Panc1 (cell line): Measurements from ENCODE around the gene DUSP9. TPM values are rescaled to one million over a fixed set of nuclear protein-coding genes. Genes with fewer than 3 reads are reported as not detected.

Source experiments
- ATAC-seq: fragments of 200-7000 bp; cut with Tn5 transposase; 2 replicates; pipeline ENCODE4 v1.9.1; 2020; ENCODE audit warnings: mild to moderate bottlenecking, moderate library complexity
- BruUV-seq: library from RNA; stranded (reverse); fragments of 400-500 nt; replicated peaks from 2 replicates; lab custom pipeline; 2021; lab: Mats Ljungman, UMichigan
- CTCF ChIA-PET: fragments of 300-600 bp; sonication (Branson Sonifier 250); formaldehyde crosslinking; loops from one replicate; lab custom pipeline; 2022; ENCODE audit warnings: antibody characterized with exemption; lab: Charles Lee
- POLR2A ChIA-PET: fragments of 300-600 bp; sonication (Branson Sonifier 250); formaldehyde crosslinking; loops from one replicate; lab custom pipeline; 2022; ENCODE audit warnings: antibody characterized with exemption; lab: Charles Lee
- DNase-seq: peaks from one replicate; pipeline ENCODE4 v3.0.0-alpha.2; 2010; ENCODE audit warnings: low read depth, low spot score
- H3K27ac ChIP-seq: 2 replicates; pipeline ENCODE4 v1.5.1; 2011; ENCODE audit warnings: mild to moderate bottlenecking, low read length, inconsistent platforms
- H3K27me3 ChIP-seq: fragments of 200-500 bp; sonication (Bioruptor generic); 2 replicates; pipeline ENCODE4 v1.6.0; 2014; ENCODE audit warnings: low read length, inconsistent platforms; ENCODE audit not compliant: control insufficient read depth, insufficient read depth
- H3K36me3 ChIP-seq: fragments of 200-500 bp; sonication (Bioruptor generic); 2 replicates; pipeline ENCODE4 v1.5.1; 2014; ENCODE audit warnings: inconsistent platforms, mild to moderate bottlenecking, low read length, moderate library complexity; ENCODE audit not compliant: control insufficient read depth, insufficient read depth
- H3K4me1 ChIP-seq: 2 replicates; pipeline ENCODE4 v1.5.1; 2011; ENCODE audit warnings: inconsistent platforms, mild to moderate bottlenecking, low read length, moderate library complexity; ENCODE audit not compliant: control insufficient read depth, insufficient read depth
- H3K4me3 ChIP-seq, 2 experiments: 2 replicates each; pipeline ENCODE4 v1.5.1; 2011 to 2012; ENCODE audit warnings: low read depth in 2 of 2, low read length in 2 of 2, mild to moderate bottlenecking in 2 of 2, inconsistent platforms in 1 of 2, moderate library complexity in 1 of 2
- H3K9me3 ChIP-seq: fragments of 200-500 bp; sonication (Bioruptor generic); 2 replicates; pipeline ENCODE4 v1.5.1; 2014; ENCODE audit warnings: low read depth, mild to moderate bottlenecking, inconsistent platforms, low read length, moderate library complexity; ENCODE audit not compliant: control insufficient read depth, insufficient read depth
- POLR2AphosphoS5 ChIP-seq: IDR thresholded peaks from 2 replicates; pipeline ENCODE4 v1.6.1; 2012; ENCODE audit warnings: mild to moderate bottlenecking, low read depth, low read length, moderate library complexity
- SIN3A ChIP-seq: IDR thresholded peaks from 2 replicates; pipeline ENCODE4 v1.6.1; 2012; ENCODE audit warnings: low read depth, mild to moderate bottlenecking, low read length, moderate library complexity, borderline replicate concordance; ENCODE audit not compliant: insufficient read depth
- TCF7L2 ChIP-seq: IDR thresholded peaks from 2 replicates; pipeline ENCODE4 v1.6.1; 2011; ENCODE audit warnings: mild to moderate bottlenecking, low read depth, low read length, inconsistent platforms
- in situ Hi-C: cut with HindIII; loops from 2 replicates; pipeline ENCODE4 v1.10.0; 2016; ENCODE audit warnings: low sequenced_read_pairs, low pct_unique_long_range_greater_than_20kb
- intact Hi-C: fragments of 100-400 bp; cut with micrococcal nuclease; formaldehyde crosslinking; loops from one replicate; pipeline ENCODE4 v1.10.0; 2022; ENCODE audit not compliant: unreplicated experiment
- total RNA-seq: library from RNA; stranded (reverse); gene quantifications from one replicate; pipeline ENCODE4 v1.2.1, GENCODE V29; 2021; ENCODE audit not compliant: unreplicated experiment
- TF ChIP-seq, protein P1 (sequence below), 2 experiments: IDR thresholded peaks; 2 replicates each; pipeline ENCODE4 v1.6.1; 2011 to 2012; ENCODE audit warnings: low read depth in 2 of 2, control low read depth in 1 of 2, low read length in 1 of 2, mild to moderate bottlenecking in 1 of 2, moderate library complexity in 1 of 2; ENCODE audit not compliant: insufficient read depth in 1 of 2
- TF ChIP-seq, protein P2 (sequence below): fragments of 450-650 bp; IDR thresholded peaks from 2 replicates; pipeline ENCODE4 v1.5.1; 2017; ENCODE audit warnings: mild to moderate bottlenecking

Gene DUSP9
- total RNA-seq, 1 experiment from 2014 or later = 7.1 TPM

DNA sequence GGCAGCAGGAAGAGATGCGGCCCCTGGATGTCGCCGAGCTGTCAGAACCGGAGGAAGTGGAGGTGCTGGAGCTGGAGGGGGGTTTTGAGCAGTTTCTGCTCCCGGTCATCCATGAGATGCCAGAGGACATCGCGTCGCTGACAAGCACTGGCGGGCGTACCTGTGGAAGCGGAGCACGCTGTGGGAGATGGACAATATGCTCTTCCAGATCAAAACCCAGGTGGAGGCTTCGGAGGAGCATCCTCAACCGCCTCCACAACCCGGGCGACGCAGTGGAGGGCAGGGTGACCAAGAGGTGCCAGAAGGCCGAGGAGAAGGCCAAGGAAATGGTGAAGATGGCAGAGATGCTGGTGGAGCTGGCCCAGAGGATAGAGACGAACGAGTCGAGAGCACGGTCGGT, 40.5 kb upstream of the DUSP9 start:
- CTCF ChIA-PET = no interaction called here
- Histone ChIP-seq H3K4me3 (no peak overlapping the region), H3K27ac (no peak overlapping the region), H3K36me3 (no peaks in the 10 kb centered on the region), H3K9me3 (no peaks in the 10 kb centered on the region), H3K27me3 (no peaks in the 10 kb centered on the region), H3K4me1 (no peaks in the 10 kb centered on the region)
- POLR2A ChIA-PET = no interaction called here
- TF ChIP-seq TCF7L2 (no peak), POLR2AphosphoS5 (no peak), SIN3A (no peak)
- TF ChIP-seq, protein P1, sequence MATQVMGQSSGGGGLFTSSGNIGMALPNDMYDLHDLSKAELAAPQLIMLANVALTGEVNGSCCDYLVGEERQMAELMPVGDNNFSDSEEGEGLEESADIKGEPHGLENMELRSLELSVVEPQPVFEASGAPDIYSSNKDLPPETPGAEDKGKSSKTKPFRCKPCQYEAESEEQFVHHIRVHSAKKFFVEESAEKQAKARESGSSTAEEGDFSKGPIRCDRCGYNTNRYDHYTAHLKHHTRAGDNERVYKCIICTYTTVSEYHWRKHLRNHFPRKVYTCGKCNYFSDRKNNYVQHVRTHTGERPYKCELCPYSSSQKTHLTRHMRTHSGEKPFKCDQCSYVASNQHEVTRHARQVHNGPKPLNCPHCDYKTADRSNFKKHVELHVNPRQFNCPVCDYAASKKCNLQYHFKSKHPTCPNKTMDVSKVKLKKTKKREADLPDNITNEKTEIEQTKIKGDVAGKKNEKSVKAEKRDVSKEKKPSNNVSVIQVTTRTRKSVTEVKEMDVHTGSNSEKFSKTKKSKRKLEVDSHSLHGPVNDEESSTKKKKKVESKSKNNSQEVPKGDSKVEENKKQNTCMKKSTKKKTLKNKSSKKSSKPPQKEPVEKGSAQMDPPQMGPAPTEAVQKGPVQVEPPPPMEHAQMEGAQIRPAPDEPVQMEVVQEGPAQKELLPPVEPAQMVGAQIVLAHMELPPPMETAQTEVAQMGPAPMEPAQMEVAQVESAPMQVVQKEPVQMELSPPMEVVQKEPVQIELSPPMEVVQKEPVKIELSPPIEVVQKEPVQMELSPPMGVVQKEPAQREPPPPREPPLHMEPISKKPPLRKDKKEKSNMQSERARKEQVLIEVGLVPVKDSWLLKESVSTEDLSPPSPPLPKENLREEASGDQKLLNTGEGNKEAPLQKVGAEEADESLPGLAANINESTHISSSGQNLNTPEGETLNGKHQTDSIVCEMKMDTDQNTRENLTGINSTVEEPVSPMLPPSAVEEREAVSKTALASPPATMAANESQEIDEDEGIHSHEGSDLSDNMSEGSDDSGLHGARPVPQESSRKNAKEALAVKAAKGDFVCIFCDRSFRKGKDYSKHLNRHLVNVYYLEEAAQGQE (IDR thresholded peaks at IDR 0.05; ENCODE audit: insufficient read depth in 1 of 2, low read depth in 2 of 2, low read length in 1 of 2) = no peak
- TF ChIP-seq, protein P2, sequence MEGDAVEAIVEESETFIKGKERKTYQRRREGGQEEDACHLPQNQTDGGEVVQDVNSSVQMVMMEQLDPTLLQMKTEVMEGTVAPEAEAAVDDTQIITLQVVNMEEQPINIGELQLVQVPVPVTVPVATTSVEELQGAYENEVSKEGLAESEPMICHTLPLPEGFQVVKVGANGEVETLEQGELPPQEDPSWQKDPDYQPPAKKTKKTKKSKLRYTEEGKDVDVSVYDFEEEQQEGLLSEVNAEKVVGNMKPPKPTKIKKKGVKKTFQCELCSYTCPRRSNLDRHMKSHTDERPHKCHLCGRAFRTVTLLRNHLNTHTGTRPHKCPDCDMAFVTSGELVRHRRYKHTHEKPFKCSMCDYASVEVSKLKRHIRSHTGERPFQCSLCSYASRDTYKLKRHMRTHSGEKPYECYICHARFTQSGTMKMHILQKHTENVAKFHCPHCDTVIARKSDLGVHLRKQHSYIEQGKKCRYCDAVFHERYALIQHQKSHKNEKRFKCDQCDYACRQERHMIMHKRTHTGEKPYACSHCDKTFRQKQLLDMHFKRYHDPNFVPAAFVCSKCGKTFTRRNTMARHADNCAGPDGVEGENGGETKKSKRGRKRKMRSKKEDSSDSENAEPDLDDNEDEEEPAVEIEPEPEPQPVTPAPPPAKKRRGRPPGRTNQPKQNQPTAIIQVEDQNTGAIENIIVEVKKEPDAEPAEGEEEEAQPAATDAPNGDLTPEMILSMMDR = no peak
- intact Hi-C loops (no loop called here), in situ Hi-C loops (no loop called here)
- ATAC-seq = no peak
- BruUV-seq = no TSS peak
- DNase-seq = no peak

DNA sequence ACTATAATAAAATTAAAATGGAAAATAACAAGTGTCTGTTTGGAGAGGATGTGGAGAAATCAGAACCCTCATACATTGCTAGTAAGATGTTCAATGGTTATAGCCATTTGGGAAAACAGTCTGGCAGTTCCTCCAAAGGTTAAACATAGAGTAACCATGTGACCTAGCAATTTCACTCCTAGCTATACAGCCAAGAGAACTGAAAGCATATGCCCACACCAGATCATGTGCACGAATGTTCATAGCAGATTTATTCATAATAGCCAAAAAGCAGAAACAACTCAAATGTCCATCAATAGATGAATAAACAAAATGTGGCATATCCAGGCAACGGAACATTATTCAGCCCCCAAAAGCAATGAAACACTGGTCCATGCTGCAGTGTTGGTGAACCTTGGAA, 38.6 kb upstream of the DUSP9 start:
- in situ Hi-C loops (no loop called here), intact Hi-C loops (no loop called here)
- no peaks in the 10 kb centered on the region for H3K9me3 ChIP-seq
- ATAC-seq (no peak), DNase-seq (no peak)
- POLR2A ChIA-PET = no interaction called here
- H3K36me3 ChIP-seq = no peaks in the 10 kb centered on the region
- BruUV-seq = no TSS peak
- H3K4me1 ChIP-seq = no peaks in the 10 kb centered on the region
- H3K27ac ChIP-seq = no peak overlapping the region
- H3K27me3 ChIP-seq = no peaks in the 10 kb centered on the region; the same call in 1 of the 2 replicates
- CTCF ChIA-PET = no interaction called here
- no peak overlapping the region for H3K4me3 ChIP-seq
- TF ChIP-seq POLR2AphosphoS5 = no peak
- TF ChIP-seq SIN3A = no peak
- TF ChIP-seq, protein P1 (IDR thresholded peaks at IDR 0.05; ENCODE audit: insufficient read depth in 1 of 2, low read depth in 2 of 2, low read length in 1 of 2) = no peak
- TF ChIP-seq, protein P2 = no peak
- TF ChIP-seq TCF7L2 = no peak
